GM18498 (cell line): Measurements from ENCODE around the gene PITHD1.
A peak's percentile ranks its signal among the peaks of the same experiment; 100 is the strongest.
"Not testable (repeated sequence)": the region's sequence is repeated elsewhere in the genome, so short reads cannot be mapped to it uniquely, and the experiment has no call there.

ENCODE experiments used
- ATAC-seq: cut with Tn5 transposase; IDR thresholded peaks from one replicate; pipeline ENCODE4 v1.9.1; 2021; ENCODE audit warnings: mild to moderate bottlenecking, moderate library complexity; ENCODE audit not compliant: unreplicated experiment

PITHD1 gene, protein sequence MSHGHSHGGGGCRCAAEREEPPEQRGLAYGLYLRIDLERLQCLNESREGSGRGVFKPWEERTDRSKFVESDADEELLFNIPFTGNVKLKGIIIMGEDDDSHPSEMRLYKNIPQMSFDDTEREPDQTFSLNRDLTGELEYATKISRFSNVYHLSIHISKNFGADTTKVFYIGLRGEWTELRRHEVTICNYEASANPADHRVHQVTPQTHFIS

DNA sequence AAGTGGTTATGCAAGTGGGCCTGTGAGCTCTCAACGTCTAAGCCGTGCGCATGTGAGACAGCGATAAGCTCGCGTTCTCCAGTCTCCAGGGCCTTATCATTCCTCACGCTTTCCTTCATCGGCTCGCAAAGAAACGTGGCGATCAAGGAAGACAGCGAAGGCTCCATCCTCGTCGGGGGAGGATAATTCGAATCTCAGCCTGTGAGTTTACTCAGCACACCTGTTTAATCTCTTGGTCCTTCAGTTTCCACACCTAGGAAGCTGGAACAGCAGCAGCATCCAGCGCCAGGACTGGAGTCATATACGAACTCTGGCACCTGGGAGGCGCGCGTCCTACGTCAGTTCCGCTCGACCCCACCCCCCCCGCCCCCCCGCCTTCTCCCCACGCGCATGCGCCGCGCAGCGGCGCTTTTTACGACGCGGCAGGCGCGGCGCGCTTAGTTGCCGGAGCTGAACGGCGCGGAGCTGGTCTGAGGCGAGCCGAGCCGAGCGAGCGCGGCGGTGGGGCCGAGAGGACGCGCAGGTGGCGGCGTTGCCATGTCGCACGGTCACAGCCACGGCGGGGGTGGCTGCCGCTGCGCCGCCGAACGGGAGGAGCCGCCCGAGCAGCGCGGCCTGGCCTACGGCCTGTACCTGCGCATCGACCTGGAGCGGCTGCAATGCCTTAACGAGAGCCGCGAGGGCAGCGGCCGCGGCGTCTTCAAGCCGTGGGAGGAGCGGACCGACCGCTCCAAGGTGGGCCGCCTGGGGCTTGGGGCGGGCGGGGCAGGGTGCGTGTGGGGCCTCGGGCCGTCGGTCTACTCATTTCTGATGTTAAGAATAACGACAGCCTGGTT, at the start of gene PITHD1:
PITHD1 (plus strand) TSS at position 440 of the 836 bp plus-strand sequence; CDS start at position 538, 98 bp downstream.
- ATAC-seq, result peak; percentile 87

DNA sequence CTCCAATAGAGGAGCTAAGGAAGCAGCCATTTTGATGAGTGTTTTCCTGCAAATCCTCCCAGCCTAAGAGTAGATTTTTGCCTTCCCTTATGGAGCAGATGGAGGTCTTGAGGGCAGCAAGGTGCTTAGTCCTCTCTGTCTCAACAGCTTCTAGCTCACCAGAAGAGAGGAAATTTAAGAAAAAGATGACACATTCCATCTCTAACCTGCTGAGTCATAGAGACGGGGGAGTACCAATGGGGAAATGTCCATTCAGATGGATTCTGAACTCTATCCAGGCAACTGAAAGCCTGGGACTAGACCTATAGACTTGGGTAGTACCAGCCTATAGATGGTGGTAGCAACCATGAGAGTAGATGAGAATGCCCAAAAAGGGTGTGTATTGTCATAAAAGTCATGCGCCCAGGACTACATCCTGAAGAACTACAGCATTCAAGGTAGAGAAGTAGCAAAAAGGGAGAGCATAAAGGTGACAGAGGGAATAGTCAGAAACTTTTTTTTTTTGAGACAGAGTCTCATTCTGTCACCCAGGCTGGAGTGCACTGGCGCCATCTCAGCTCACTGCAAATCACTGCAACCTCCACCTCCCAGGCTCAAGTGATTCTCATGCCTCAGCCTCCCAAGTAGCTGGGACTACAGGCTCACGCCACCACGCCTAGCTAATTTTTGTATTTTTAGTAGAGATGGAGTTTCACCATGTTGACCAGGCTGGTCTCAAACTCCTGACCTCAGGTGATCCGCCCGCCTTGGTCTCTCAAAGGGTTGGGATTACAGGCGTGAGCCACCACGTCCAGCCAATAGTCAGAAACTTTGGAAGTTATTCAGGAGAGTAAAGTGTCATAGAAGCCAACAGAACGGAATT, 45.6 kb upstream of the PITHD1 start:
- ATAC-seq, result no peak

DNA sequence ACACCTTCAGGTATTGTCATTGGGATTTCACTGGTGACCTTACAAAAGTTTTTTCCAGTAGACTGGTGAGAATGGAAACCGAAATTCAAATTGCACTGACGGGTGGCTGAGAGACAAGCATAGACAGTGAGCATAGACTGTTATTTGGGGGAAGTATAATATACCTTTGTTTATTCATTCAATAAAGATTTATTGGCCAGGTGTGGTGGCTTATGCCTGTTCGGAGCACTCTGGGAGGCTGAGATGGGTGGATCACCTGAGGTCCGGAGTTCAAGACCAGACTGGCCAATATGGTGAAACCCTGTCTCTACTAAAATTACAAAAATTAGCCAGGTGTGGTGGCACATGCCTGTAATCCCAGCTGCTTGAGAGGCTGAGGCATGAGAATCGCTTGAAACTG, 44.9 kb upstream of the PITHD1 start:
- not testable (repeated sequence) for ATAC-seq

DNA sequence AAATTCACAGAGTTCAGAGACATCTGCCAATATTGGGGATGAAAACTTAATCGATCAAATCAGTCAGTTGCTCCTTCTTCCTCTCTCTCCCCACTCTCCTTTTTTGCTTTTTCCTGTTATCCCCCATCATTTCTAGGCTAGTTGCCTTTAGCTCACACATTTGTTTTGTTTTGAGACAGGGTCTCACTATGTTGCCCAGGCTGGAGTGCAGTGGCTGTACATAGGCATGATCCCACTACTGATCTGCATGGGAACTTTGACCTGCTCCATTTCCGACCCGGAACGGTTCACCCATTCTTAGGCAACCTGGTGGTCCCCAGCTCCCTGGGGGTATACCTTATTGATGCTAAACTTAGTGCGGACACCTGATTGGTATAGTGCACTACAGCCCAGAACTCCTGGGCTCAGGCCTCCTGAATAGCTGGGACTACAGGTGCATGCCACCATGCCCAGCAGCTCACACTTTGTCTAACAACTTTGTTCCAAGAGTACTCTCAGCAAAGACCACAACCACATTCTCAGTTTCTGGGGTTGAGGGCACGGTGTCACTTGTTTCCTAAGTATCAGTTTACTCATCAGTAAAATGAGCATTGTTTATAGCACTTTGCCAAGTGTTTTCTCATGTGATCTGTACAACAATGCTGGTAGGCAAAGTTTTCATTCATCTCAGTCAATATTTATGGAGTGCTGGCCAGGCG, 41.6 kb upstream of the PITHD1 start:
- no peak for ATAC-seq

DNA sequence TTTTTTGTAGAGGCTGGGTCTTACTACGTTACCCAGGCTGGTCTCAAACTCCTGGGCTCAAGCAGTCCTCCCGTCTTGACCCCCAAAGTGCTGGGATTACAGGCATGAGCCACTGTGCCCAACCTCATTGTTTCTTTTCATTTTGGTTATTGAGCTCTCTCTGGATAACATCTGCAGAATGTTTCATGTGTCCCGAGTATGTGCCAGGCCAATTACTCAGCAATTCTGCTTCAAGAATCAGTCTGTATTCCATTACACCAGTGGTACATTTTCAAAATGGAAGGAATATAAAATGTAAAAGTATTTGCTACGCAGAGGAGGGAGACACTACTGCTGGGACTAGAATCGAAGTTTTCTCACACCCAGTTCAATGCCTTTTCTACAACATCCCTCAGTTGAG, 36.6 kb upstream of the PITHD1 start:
- ATAC-seq, result no peak

DNA sequence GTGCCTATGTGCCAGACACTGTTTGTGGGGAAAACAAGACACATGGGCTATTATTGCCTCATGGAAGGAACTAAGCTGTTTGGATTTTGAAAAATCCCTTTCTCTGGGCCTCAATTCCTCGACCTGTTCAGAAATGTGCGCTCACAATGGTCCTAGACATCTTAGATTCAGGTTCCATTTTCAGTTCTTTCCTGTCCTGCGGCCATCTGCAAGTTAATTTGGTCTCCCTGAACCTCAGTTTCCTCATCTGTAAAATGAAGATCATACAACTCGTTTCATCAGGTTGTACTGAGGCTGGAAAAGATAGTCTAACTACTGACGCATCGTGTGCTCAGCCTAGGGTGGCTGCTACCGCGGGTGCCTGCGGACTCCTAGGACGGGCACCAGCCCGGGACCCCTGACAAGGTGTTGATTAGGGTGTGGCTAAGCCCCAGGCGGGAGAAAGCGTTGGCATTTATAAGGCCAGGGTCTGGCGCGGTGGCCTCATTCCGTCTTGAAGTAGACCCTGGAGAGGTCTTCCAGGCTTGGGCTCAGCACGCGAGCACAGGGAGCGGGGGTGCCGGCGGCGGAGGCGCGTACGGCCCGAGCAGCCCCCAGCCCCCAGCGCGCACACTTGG, 35.4 kb upstream of the PITHD1 start:
- peak; percentile 13 for ATAC-seq

DNA sequence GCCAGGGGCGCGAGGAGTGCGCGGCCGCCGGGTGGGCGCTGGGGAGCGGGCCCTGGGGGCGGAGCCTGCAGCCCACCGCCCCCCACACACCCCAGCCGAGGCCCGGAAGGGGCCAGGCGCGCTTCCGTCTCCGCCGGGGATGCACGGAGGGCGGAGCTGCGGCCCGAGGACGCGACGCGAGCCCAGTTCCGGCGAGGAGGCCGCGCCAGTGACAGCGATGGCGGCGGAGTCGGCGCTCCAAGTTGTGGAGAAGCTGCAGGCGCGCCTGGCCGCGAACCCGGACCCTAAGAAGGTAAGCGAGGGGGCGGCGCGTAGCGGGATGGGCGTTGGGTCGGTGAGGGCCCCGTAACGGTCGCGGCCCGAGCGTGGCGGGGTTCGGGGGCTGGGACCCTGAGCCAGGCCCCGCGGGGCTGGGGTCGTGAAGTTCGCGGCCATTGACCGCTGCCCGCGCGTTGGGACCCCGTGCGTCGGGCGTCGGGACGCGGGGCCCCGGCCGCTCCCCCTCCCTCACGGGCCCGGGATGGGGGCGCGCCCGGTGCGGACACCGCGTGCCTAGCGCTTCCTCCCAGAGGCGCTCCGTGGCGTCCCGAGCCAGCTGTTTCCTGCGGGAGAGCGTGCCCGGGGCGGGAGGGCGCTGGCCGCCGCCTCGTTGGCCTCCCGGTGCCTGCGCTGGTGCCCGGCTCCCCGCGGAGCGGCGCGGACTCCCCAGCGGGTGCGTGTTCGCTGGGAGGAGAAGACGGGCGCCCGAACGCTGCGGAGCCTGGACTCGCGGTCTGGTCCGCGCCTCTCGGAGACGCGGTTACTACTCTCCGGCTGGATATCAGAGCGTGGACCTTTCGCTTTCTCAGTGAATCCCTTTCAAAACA, 34.7 kb upstream of the PITHD1 start, which contains the start of gene ELOA:
ELOA (plus strand) TSS at position 185 of the 866 bp plus-strand sequence; CDS start at position 218, 33 bp downstream.
- ATAC-seq, result peak; percentile 81

DNA sequence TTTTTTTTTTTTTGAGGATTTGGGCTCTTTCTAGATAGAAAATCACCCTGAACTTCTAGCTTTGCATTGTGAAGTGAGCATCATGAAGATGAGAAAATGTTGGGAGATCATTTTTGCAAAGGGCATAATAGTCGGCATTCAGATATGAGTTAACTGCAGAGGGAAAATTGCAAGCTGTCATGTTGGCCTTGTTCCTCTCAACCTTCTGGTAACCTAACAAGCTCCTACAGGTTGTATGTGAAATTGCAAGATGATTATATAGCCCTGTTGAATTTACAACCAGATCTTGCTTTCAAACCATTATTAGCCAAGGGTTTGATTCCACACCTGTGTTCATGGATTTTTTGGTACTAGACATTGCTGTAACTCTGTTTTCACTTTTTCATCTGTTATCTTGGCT, 32.7 kb upstream of the PITHD1 start:
- no peak for ATAC-seq

DNA sequence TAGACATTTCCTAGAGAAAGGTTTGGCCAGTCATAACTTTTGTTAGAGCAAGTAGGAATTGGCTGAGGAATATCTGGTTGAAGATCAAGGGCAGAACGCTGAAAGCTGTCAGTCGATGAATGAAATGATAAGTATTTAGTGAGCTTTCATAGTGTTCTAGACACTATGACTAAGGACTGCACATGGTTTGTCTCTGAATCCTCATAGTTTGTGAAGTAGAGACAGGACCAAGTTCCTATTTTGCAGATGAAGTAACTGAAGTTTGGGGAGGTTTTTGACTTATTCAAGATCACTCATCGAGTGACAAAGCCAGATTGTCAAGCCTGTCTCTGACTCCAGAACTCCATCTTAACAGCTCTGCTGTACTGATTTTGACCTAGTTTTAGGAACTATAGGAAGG, 30.2 kb upstream of the PITHD1 start:
- no peak for ATAC-seq

DNA sequence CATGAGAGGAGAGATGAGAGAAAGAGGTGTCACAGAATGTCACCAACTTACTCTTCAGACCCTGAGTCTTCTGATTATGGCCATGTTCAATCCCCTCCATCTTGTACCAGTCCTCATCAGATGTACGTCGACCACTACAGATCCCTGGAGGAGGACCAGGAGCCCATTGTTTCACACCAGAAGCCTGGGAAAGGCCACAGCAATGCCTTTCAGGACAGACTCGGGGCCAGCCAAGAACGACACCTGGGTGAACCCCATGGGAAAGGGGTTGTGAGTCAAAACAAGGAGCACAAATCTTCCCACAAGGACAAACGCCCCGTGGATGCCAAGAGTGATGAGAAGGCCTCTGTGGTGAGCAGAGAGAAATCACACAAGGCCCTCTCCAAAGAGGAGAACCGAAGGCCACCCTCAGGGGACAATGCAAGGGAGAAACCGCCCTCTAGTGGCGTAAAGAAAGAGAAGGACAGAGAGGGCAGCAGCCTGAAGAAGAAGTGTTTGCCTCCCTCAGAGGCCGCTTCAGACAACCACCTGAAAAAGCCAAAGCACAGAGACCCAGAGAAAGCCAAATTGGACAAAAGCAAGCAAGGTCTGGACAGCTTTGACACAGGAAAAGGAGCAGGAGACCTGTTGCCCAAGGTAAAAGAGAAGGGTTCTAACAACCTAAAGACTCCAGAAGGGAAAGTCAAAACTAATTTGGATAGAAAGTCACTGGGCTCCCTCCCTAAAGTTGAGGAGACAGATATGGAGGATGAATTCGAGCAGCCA, 27.0 kb upstream of the PITHD1 start:
- no peak for ATAC-seq

DNA sequence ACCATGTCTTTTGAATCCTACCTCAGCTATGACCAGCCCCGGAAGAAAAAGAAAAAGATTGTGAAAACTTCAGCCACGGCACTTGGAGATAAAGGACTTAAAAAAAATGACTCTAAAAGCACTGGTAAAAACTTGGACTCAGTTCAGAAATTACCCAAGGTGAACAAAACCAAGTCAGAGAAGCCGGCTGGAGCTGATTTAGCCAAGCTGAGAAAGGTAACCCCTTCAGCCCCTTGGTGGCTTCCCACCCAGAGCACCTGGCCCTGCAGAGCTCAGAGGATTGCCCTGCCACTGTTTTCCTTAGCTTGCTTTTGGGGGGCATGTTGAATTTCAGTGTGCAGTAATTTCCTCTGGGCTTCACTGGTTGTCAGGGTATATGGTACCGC, 26.4 kb upstream of the PITHD1 start:
- ATAC-seq, result no peak

DNA sequence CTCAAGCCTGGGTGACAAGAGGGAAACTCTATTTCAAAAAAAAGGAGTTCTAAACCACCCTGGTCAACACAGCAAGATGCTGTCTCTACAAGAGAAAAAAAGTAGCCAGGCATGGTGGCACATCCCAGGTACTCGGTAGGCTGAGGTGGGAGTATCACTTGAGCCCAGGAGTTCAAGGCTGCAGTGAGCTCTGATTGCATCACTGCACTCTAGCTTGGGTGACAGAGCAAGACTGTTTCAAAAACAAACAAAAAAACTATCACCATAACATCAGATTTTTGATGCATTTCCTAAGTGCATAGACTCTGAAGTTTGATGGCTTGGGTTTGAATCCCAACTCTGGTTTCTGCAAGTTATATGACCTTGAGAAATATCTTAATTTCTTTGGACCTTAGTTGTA, 25.3 kb upstream of the PITHD1 start:
- ATAC-seq, result no peak

DNA sequence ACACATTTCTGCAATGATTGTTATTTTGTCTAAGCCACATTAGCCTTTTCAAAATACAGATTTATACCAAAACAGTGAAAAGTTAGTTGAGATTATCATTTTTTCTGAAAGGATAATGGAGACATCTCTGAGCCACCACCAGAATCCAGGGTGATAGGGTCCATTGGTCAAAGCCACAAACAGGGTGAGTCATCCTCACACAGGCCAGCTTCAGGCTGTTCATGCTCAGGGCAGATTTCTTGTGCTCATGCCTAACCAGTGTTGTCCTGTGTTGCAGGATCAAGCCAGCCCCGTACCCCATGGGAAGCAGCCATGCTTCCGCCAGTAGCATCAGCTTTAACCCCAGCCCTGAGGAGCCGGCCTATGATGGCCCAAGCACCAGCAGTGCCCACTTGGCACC, 21.5 kb upstream of the PITHD1 start:
- ATAC-seq, result no peak

DNA sequence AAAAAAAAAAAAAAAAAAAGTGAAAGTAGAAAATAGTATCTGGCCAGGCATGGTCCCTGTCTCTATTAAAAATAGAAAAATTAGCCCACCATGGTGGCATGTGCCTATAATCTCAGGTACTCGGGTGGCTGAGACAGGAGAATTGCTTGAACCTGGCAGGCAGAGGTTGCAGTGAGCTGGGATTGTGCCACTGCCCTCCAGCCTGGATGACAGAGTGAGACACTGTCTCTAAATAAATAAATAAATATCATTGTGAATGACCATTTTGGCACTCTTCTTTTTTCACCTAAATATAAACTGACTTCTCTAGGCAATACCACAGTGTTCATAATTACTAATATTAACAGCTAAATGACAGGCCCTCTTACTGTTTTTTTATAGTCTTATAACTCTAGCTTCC, 20.4 kb upstream of the PITHD1 start:
- ATAC-seq, result no peak

DNA sequence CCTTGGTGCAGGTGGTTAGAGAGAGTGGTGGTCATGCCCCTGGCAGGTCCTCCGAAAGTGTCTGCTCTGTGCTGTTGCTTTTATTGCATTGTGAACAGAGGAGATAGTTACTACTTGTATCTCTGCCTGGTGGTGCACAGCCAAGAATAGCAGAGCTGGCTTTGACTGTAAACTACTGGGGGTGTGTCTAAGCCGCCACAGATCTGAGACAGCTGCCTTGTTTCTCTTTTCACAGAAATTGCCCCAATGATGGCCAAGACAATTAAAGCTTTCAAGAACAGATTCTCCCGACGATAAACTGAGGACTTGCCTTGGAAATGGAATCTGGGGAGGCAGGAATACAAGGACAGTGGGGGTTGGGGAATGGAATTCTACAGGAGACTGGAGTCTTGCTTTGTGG, 18.9 kb upstream of the PITHD1 start:
- ATAC-seq, result no peak

DNA sequence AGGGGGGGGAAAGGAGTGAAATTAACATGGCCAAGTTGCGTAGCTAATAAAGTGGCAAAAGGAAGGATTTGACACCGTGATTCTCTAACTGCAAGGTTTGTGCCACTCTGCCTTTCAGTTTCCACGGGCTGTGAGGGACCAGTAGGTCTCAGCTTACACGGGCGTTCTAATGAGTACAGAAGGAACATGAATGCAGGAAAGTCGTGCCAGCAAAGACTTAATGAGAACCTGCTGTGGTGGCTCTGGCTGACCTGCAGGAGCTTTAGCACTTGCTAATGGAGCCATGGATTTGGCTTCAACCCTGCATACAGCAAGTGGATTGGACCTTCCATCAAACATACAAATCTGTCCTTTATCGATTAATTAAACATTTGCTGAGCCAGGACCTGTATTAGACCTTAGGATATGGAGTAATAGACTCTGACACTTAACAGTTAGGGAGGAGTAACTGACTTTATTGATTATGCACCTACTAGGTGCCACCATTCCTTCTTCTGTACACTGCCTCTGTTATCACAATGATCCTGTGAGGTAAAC, 15.1 kb upstream of the PITHD1 start:
- ATAC-seq, result no peak

DNA sequence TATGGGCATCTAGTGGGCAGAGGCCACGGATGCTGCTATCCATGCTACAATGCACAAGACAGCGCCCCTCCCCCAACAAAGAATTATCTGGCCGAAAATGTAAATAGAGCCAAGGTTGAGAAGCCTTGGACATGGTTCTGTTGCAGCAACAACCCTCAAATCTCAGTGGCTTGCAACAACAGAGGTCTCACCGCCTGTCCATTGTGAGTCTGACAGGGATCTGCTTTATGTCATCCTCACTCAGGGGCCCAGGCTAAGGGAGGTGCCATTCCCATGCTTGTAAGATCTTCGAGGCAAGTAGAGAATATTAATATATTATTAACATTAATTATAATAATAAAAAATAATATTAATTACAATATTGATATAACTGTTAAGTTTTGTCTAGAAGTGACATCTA, 9.5 kb upstream of the PITHD1 start:
- no peak for ATAC-seq

DNA sequence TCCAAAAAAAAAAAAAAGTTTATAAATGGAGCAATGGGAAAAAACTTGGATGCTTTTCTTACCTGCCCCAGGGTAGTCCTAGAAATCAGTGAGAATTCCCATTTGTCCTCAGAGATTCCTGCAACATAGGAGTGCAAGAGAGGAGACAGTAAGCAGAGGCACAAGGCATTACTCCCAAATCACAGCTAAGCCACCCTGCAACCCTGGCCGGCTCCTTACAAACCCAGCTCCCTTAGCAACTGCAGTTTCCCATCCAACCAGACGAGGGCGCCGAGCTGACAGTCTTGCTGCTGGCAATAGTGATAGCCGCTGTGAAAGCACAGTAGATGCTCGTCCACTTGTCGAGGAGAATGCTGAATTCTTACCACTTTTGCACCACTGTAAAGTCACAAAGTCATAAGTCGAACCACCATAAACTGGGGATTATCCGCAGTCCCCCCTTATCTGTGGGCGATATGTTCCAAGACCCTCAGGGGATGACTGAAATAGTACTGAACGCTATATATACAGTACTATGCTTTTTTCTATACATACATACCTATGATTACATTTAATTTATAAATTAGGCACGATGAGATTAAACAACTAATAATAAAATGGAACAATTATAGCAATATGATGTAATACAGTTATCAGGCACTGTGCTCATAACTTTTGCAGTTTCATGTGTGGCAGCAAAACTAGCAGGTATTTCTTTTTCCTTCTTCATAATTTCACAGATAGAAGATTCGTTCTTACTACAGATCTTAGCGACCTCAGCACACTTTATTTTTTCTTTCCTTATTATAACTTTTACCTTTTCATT, 6.0 kb upstream of the PITHD1 start:
- ATAC-seq, result no peak
